ENCODE results near the gene ABCB11.

ABCB11 gene

GRCh38 chr2:168956392-168956791 is 74.7 kb downstream of the ABCB11 start:
- DNase-seq, result no peak
- Histone ChIP-seq H3K27me3 (replicated peaks; ENCODE audit: insufficient read depth, low read length) (no peaks in the 10 kb centered on the region), H4K20me1 (ENCODE audit: insufficient read depth, low read length) (no peaks in the 10 kb centered on the region), H3K9me2 (replicated peaks; ENCODE audit: insufficient read depth, low read length) (no peaks in the 10 kb centered on the region), H3K9me3 (replicated peaks; ENCODE audit: insufficient read depth, low read length) (no peaks in the 10 kb centered on the region), H3K36me3 (replicated peaks; ENCODE audit: insufficient read depth, low read length) (no peaks in the 10 kb centered on the region), H3K9ac (ENCODE audit: low read length) (no peak overlapping the region), H3K4me1 (ENCODE audit: low read length) (no peaks in the 10 kb centered on the region), H3K4me2 (ENCODE audit: low read depth, low read length) (no peak overlapping the region), H2AFZ (ENCODE audit: low read length) (no peak overlapping the region), H3K27ac (ENCODE audit: low read length) (no peak overlapping the region), H3K4me3 (ENCODE audit: low read length) (no peak overlapping the region), H3K79me2 (ENCODE audit: low read length) (no peaks in the 10 kb centered on the region), H3F3A (ENCODE audit: insufficient read depth, low read length) (no peaks in the 10 kb centered on the region)
- no peak for TF ChIP-seq CTCF (IDR thresholded peaks at IDR 0.05; ENCODE audit: low read length)

- Histone ChIP-seq H3F3A (ENCODE audit: insufficient read depth, low read length) (no peaks in the 10 kb centered on the region), H2AFZ (ENCODE audit: low read length) (no peak overlapping the region), H4K20me1 (ENCODE audit: insufficient read depth, low read length) (no peaks in the 10 kb centered on the region), H3K4me2 (ENCODE audit: low read depth, low read length) (no peak overlapping the region), H3K27me3 (replicated peaks; ENCODE audit: insufficient read depth, low read length) (no peaks in the 10 kb centered on the region), H3K4me3 (ENCODE audit: low read length) (no peak overlapping the region), H3K27ac (ENCODE audit: low read length) (no peak overlapping the region), H3K4me1 (ENCODE audit: low read length) (no peaks in the 10 kb centered on the region), H3K79me2 (ENCODE audit: low read length) (no peaks in the 10 kb centered on the region), H3K36me3 (replicated peaks; ENCODE audit: insufficient read depth, low read length) (no peaks in the 10 kb centered on the region), H3K9me3 (replicated peaks; ENCODE audit: insufficient read depth, low read length) (no peaks in the 10 kb centered on the region), H3K9me2 (replicated peaks; ENCODE audit: insufficient read depth, low read length) (no peaks in the 10 kb centered on the region), H3K9ac (ENCODE audit: low read length) (no peak overlapping the region)
- no peak for TF ChIP-seq EZH2 (optimal IDR thresholded peaks at IDR 0.05; ENCODE audit: low read depth, low read length)
- no peak for TF ChIP-seq EZH2phosphoT487 (IDR thresholded peaks at IDR 0.05; ENCODE audit: low read length)
- TF ChIP-seq CTCF (IDR thresholded peaks at IDR 0.05; ENCODE audit: low read length), result no peak
- no peak for DNase-seq
Observed at GRCh38 chr2:168955321-168955720, 75.8 kb downstream of the ABCB11 start.

- TF ChIP-seq CTCF (IDR thresholded peaks at IDR 0.05; ENCODE audit: low read length) (no peak), EZH2 (optimal IDR thresholded peaks at IDR 0.05; ENCODE audit: low read depth, low read length) (no peak)
Observed at GRCh38 chr2:168954256-168954655, 76.9 kb downstream of the ABCB11 start.

DNA sequence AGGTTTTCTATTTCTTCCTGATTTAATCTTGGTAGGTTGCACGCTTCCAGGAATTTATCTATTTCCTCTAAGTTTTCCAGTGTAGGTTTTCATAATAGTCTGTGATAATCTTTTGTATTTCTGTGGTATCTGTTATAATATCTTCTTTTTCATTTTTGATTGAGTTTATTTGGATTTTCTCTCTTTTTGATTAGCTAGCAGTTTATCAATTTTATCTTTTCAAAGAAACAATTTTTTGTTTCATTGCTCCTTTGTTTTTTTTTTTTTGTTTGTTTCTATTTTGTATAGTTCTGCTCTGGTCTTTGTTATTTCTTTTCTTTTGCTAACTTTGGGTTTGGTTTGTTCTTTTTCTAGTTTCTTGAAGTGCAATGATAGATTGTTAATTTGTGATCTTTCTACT is 78.7 kb downstream of the ABCB11 start:
- peaks cover 6% of the 10 kb centered on the region for H3K4me1 ChIP-seq (ENCODE audit: low read length)
- no peak overlapping the region for H3K4me3 ChIP-seq (ENCODE audit: low read length)
- no peak for DNase-seq
- H3K27me3 ChIP-seq (replicated peaks; ENCODE audit: insufficient read depth, low read length), result no peaks in the 10 kb centered on the region
- H3K27ac ChIP-seq (ENCODE audit: low read length), result no peak overlapping the region
- no peaks in the 10 kb centered on the region for H3K9me2 ChIP-seq (replicated peaks; ENCODE audit: insufficient read depth, low read length)
- H4K20me1 ChIP-seq (ENCODE audit: insufficient read depth, low read length), result no peaks in the 10 kb centered on the region
- TF ChIP-seq CTCF (IDR thresholded peaks at IDR 0.05; ENCODE audit: low read length) (no peak), EZH2 (optimal IDR thresholded peaks at IDR 0.05; ENCODE audit: low read depth, low read length) (no peak), EZH2phosphoT487 (IDR thresholded peaks at IDR 0.05; ENCODE audit: low read length) (no peak)
- no peak overlapping the region for H3K4me2 ChIP-seq (ENCODE audit: low read depth, low read length)
- no peak overlapping the region for H2AFZ ChIP-seq (ENCODE audit: low read length)
- H3K36me3 ChIP-seq (replicated peaks; ENCODE audit: insufficient read depth, low read length), result no peaks in the 10 kb centered on the region
- H3F3A ChIP-seq (ENCODE audit: insufficient read depth, low read length), result no peaks in the 10 kb centered on the region
- H3K9me3 ChIP-seq (replicated peaks; ENCODE audit: insufficient read depth, low read length), result no peaks in the 10 kb centered on the region
- H3K79me2 ChIP-seq (ENCODE audit: low read length), result no peaks in the 10 kb centered on the region
- H3K9ac ChIP-seq (ENCODE audit: low read length), result no peak overlapping the region

More at GRCh38 chr2:168954256-168954655, 76.9 kb downstream of the ABCB11 start:
- H3K36me3 ChIP-seq (replicated peaks; ENCODE audit: insufficient read depth, low read length), result no peaks in the 10 kb centered on the region
- H3F3A ChIP-seq (ENCODE audit: insufficient read depth, low read length), result no peaks in the 10 kb centered on the region
- no peaks in the 10 kb centered on the region for H3K9me3 ChIP-seq (replicated peaks; ENCODE audit: insufficient read depth, low read length)
- no peak overlapping the region for H3K4me3 ChIP-seq (ENCODE audit: low read length)
- no peak overlapping the region for H2AFZ ChIP-seq (ENCODE audit: low read length)
- DNase-seq, result no peak
- no peaks in the 10 kb centered on the region for H3K9me2 ChIP-seq (replicated peaks; ENCODE audit: insufficient read depth, low read length)
- H3K79me2 ChIP-seq (ENCODE audit: low read length), result no peaks in the 10 kb centered on the region
- no peak overlapping the region for H3K9ac ChIP-seq (ENCODE audit: low read length)
- H3K27me3 ChIP-seq (replicated peaks; ENCODE audit: insufficient read depth, low read length), result no peaks in the 10 kb centered on the region
- H3K4me2 ChIP-seq (ENCODE audit: low read depth, low read length), result no peak overlapping the region
- no peaks in the 10 kb centered on the region for H4K20me1 ChIP-seq (ENCODE audit: insufficient read depth, low read length)
- no peaks in the 10 kb centered on the region for H3K4me1 ChIP-seq (ENCODE audit: low read length)
- H3K27ac ChIP-seq (ENCODE audit: low read length), result no peak overlapping the region
